Measurements from ENCODE around the gene DCBLD1. TPM values are rescaled to one million over a fixed set of nuclear protein-coding genes. Genes with fewer than 3 reads are reported as not detected.

The DCBLD1 gene
- total RNA-seq, 6 experiments from 2014 or later = 7.6 to 22.8 (median 10.8) TPM

GRCh38 chr6:117544716-117545115 is 62.2 kb downstream of the DCBLD1 start:
- H3K27ac ChIP-seq = peak overlapping the region in 1 of 3 donors; percentile 3
- H3K4me3 ChIP-seq = no peak overlapping the region
- TF ChIP-seq CTCF (IDR thresholded peaks at IDR 0.05) (no peak), POLR2A (IDR thresholded peaks at IDR 0.05) (no peak)
- 26% methylated on average over 3 of the region's 3 CpGs for WGBS (ENCODE audit: insufficient coverage, low coverage, low lambda C conversion rate, missing lambda C conversion rate)
- intact Hi-C loops (cut with DNase I) = loop anchor here in 1 of 2 donors (10.0 kb wide), 1 partner anchor 70 kb away; no protein-coding TSS in a partner anchor
- no peak for DNase-seq
- peaks cover 0 to 2% (median 0%) of the 10 kb centered on the region in 4 donors for H3K9me3 ChIP-seq
- peaks cover 0 to 9% (median 4%) of the 10 kb centered on the region in 4 donors for H3K4me1 ChIP-seq
- H3K36me3 ChIP-seq = peaks cover 0 to 13% (median 2%) of the 10 kb centered on the region in 4 donors
- peak in 1 of 4 donors; percentile 4 for ATAC-seq
- no peaks in the 10 kb centered on the region for H3K27me3 ChIP-seq

GRCh38 chr6:117545161-117545595 is 62.7 kb downstream of the DCBLD1 start:
- Histone ChIP-seq H3K27me3 (no peaks in the 10 kb centered on the region), H3K9me3 (peaks cover 0 to 2% (median 0%) of the 10 kb centered on the region in 4 donors), H3K4me1 (peaks cover 0 to 9% (median 4%) of the 10 kb centered on the region in 4 donors), H3K4me3 (no peak overlapping the region), H3K36me3 (peaks cover 0 to 13% (median 2%) of the 10 kb centered on the region in 4 donors), H3K27ac (peak overlapping the region; percentile 1 to 3 (median 3))
- WGBS (ENCODE audit: insufficient coverage, low coverage, low lambda C conversion rate, missing lambda C conversion rate) = 40% methylated on average over 4 of the region's 4 CpGs
- ATAC-seq = peak; percentile 86 to 93 (median 90)
- intact Hi-C loops (cut with DNase I) = loop anchor here in 1 of 2 donors (10.0 kb wide), 1 partner anchor 70 kb away; no protein-coding TSS in a partner anchor
- peak in 1 of 3 donors; percentile 56 for DNase-seq
- TF ChIP-seq CTCF (IDR thresholded peaks at IDR 0.05) = no peak
- no peak for TF ChIP-seq POLR2A (IDR thresholded peaks at IDR 0.05)

GRCh38 chr6:117546674-117547073 is 64.2 kb downstream of the DCBLD1 start:
- H3K4me1 ChIP-seq = peaks cover 0 to 9% (median 4%) of the 10 kb centered on the region in 4 donors
- no peak overlapping the region for H3K27ac ChIP-seq
- peaks cover 0 to 2% (median 0%) of the 10 kb centered on the region in 4 donors for H3K9me3 ChIP-seq
- 86% methylated on average over 5 of the region's 5 CpGs for WGBS (ENCODE audit: insufficient coverage, low coverage, low lambda C conversion rate, missing lambda C conversion rate)
- ATAC-seq (no peak), DNase-seq (no peak)
- H3K36me3 ChIP-seq = peaks cover 0 to 2% (median 1%) of the 10 kb centered on the region in 4 donors
- no peaks in the 10 kb centered on the region for H3K27me3 ChIP-seq
- TF ChIP-seq POLR2A (IDR thresholded peaks at IDR 0.05) (no peak), CTCF (IDR thresholded peaks at IDR 0.05) (no peak)
- intact Hi-C loops (cut with DNase I) = loop anchor here in 1 of 2 donors (10.0 kb wide), 1 partner anchor 72 kb away; no protein-coding TSS in a partner anchor
- no peak overlapping the region for H3K4me3 ChIP-seq

- Histone ChIP-seq H3K4me1 (peaks cover 0 to 9% (median 4%) of the 10 kb centered on the region in 4 donors), H3K27me3 (no peaks in the 10 kb centered on the region), H3K36me3 (peaks cover 0 to 2% (median 1%) of the 10 kb centered on the region in 4 donors), H3K9me3 (peaks cover 0 to 2% (median 0%) of the 10 kb centered on the region in 4 donors), H3K4me3 (peak overlapping the region in 1 of 3 donors; percentile 42), H3K27ac (peak overlapping the region in 1 of 3 donors; percentile 9)
- DNase-seq (peak; percentile 45 to 61 (median 52)), ATAC-seq (peak; percentile 19 to 62 (median 46))
- WGBS (ENCODE audit: insufficient coverage, low coverage, low lambda C conversion rate, missing lambda C conversion rate) = 69% methylated on average over 6 of the region's 64 CpGs
- peak in 1 of 4 donors; percentile 15 for TF ChIP-seq CTCF (IDR thresholded peaks at IDR 0.05)
- TF ChIP-seq POLR2A (IDR thresholded peaks at IDR 0.05) = no peak
- intact Hi-C loops (cut with DNase I) = loop anchor here in 1 of 2 donors (10.0 kb wide), 1 partner anchor 73 kb away; no protein-coding TSS in a partner anchor
These were observed 65.5 kb downstream of the DCBLD1 start for GRCh38 chr6:117547688-117548621.
